Stimulated activated naive CD8-positive, alpha-beta T cell treated with anti-CD3 and anti-CD28 coated beads, Interleukin-15, amount 100 ng/mL, for 72 hours (primary cell): ENCODE data around the gene C1orf174.

ENCODE experiments used
- ATAC-seq: fragments of 150-1000 bp; cut with Tn5 transposase; 2 replicates; pipeline ENCODE4 v1.10.0; 2021; ENCODE audit warnings: mild to moderate bottlenecking, moderate library complexity
- DNase-seq, 2 donors: peaks; one replicate each; pipeline ENCODE4 v3.0.0; 2021 to 2022
- H3K27ac Mint-ChIP-seq, 2 donors: one replicate each; pipeline ENCODE4 v1.8.0; 2022; ENCODE audit warnings: mild to moderate bottlenecking in 2 of 2, mixed read lengths in 2 of 2, moderate library complexity in 2 of 2
- H3K27me3 Mint-ChIP-seq: one replicate; pipeline ENCODE4 v1.8.0; 2022; ENCODE audit warnings: mixed read lengths
- H3K4me1 Mint-ChIP-seq: one replicate; pipeline ENCODE4 v1.8.0; 2022; ENCODE audit warnings: mild to moderate bottlenecking, mixed read lengths
- H3K4me3 Mint-ChIP-seq, 2 donors: one replicate each; pipeline ENCODE4 v1.8.0; 2022; ENCODE audit warnings: mild to moderate bottlenecking in 2 of 2, mixed read lengths in 2 of 2, moderate library complexity in 1 of 2
- H3K9me3 Mint-ChIP-seq, 2 donors: one replicate each; pipeline ENCODE4 v1.8.0; 2022; ENCODE audit warnings: mixed read lengths in 2 of 2

C1orf174 gene

DNA sequence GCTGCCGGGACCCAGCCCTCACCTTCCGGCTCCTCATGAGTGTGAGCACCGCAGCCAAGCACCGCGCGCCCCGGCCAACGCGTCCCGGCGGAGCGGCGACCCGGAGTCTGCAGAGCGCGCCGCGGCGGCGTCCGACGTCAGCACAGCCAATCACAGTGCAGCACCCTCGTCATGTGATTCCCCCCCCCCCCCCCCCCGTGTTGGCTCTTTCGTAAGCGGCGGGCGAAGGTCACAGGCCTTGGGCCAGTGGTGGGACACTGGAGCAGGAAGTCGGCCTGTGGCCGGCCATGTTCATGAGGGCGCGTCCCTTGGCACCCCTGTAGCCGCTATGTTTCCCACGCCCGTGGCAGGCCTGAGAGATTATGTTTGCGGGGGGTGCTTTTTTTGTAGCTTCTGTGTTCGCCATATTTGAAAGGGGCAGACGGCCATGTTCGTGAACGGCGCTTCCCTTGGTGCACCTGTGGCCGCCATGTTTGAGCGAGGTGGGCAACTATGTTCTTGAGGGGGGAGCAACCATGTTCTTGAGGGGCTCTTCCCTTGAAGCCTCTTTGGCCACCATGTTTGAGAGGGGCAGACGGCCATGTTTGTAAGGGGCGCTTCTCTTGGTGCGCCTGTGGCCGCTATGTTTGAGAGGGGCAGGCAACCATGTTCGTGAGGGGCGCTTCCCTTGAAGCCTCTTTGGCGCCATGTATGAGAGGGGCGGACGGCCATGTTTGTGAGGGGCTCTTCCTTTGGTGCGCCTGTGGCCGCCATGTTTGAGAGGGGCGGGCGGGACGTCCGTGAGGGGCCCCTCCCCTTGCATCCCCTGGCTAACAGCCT lies at the start of gene C1orf174:
C1orf174 (minus strand) TSS at position 123 of the 819 bp plus-strand sequence; CDS start at position 37, 86 bp downstream.
- peaks cover 69% of the 10 kb centered on the region for H3K4me1 Mint-ChIP-seq
- peak within 1 kb of the TSS; percentile 98 to 99 for H3K27ac Mint-ChIP-seq
- peak; percentile 93 to 96 for DNase-seq
- H3K27me3 Mint-ChIP-seq = no peaks in the 10 kb centered on the region
- ATAC-seq = peak; percentile 86
- H3K9me3 Mint-ChIP-seq = peaks cover 5 to 13% of the 10 kb centered on the region in 2 donors
- H3K4me3 Mint-ChIP-seq = peak within 1 kb of the TSS; percentile 91 to 98

GRCh38 chr1:3948344-3948743 lies 48.3 kb upstream of the C1orf174 start:
- no peak for DNase-seq
- Mint-ChIP-seq H3K4me1 (no peaks in the 10 kb centered on the region), H3K9me3 (peaks cover 0 to 8% of the 10 kb centered on the region in 2 donors), H3K27ac (no peak overlapping the region), H3K4me3 (no peak overlapping the region), H3K27me3 (peaks cover 29% of the 10 kb centered on the region)
- ATAC-seq = no peak

DNA sequence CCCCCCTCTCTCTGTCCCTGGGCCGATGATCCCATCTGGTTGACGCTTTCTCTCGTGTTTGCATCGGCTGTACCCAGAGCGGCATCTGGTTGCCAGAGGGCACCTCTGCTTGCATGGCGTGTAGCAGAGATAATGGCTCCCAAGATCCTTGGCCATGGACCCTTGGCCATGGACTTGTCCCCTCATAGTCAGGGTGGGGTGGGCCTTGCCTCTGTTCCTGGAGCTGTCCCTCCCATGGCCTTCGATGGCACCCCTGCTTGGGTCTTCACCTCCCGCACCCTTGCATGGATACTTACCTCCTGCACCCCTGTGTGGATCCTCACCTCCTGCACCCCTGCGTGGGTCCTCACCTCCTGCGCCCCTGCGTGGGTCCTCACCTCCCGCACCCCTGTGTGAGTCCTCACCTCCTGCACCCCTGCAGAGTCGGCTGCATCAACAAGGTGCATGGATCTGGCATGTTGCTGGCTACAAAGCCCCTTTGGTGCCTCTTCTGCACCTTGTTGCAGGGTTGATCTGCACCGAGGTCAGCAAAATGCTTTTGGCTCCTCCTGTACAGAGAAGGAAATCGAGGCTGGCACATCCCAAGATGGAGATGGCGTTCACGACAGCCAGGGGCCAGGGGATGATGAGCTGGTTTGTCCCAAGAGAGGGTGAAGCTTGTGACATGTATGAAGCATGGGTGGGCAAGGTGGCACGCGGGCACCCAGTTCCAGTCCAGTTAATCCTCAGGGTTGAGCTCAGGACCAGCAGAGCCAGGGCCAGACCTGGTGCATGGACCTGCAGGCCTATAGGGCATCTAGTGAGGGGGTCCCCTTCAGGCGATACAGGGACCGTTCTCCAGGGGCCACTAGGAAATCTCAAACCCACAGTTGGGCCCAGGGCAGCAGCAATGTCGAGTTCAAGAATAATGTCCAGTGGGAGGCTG lies 46.1 kb upstream of the C1orf174 start:
- ATAC-seq (no peak), DNase-seq (no peak)
- Mint-ChIP-seq H3K4me3 (no peak overlapping the region), H3K27ac (peak overlapping the region in 1 of 2 donors; percentile 64), H3K9me3 (peaks cover 0 to 8% of the 10 kb centered on the region in 2 donors), H3K4me1 (no peaks in the 10 kb centered on the region), H3K27me3 (peaks cover 25% of the 10 kb centered on the region)

DNA sequence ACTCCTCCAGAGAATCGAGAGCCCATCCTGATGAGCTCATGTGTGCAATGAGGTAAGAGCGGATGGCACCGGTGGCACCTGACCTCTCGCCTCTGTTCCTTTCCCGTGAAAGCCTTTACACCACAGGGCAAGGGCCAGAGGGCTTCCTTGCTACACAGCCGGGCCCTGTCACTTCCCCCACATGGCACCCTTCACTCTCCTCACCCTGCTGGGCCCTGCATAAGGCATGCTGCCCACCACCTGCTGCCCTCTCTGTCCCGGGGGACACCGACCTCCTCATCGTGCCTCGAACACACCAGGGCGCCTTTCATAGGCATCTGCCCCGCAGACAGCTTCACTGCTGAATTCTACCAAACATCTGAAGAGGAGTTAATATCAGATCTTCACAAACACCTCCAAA lies 45.1 kb upstream of the C1orf174 start:
- ATAC-seq (no peak), DNase-seq (no peak)
- no peaks in the 10 kb centered on the region for H3K4me1 Mint-ChIP-seq
- H3K27ac Mint-ChIP-seq = no peak overlapping the region
- H3K4me3 Mint-ChIP-seq = no peak overlapping the region
- H3K27me3 Mint-ChIP-seq = peaks cover 25% of the 10 kb centered on the region
- H3K9me3 Mint-ChIP-seq = peaks cover 0 to 3% of the 10 kb centered on the region in 2 donors

GRCh38 chr1:3944578-3945125 lies 44.6 kb upstream of the C1orf174 start:
- DNase-seq (no peak), ATAC-seq (no peak)
- H3K4me3 Mint-ChIP-seq = no peak overlapping the region
- no peaks in the 10 kb centered on the region for H3K9me3 Mint-ChIP-seq
- H3K27ac Mint-ChIP-seq = no peak overlapping the region
- H3K4me1 Mint-ChIP-seq = no peaks in the 10 kb centered on the region
- peaks cover 25% of the 10 kb centered on the region for H3K27me3 Mint-ChIP-seq

DNA sequence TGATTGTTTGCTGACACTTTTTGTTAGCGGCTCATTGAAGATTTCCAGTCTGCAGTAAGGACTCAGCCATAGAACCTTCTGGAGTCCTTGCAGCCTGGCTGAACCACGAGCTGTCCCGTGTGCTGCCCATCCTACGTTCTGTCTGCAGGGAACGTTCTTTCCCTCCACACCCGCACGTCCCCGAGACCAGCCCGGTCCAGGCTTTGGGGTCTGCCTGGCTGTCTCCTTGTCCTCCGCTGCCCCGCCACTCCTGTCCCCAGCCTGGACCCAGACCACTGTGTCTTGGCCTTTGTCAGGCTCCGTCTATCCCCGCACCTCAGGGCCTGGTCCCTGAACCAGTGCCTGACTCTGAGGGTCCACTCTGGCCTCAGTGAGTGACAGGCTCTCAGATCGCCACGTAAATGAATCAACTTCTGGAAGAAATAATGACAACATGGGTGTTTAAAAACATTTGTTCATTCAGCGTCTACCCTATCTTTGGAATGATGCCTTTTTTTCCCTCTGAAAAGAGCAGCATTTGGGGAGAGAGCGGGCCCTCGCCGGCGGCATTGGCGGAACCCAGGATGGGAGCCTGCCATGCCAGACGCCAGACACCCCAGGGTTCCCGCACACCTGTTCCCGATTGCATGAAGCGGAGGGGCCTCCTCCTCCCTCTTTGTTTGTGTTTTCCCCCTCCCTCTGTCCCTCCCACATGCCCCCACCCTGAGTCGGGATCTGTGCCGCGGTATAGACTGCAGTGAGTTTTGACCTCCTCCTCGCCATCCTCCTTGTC lies 43.9 kb upstream of the C1orf174 start:
- no peaks in the 10 kb centered on the region for H3K4me1 Mint-ChIP-seq
- H3K27ac Mint-ChIP-seq = no peak overlapping the region
- H3K4me3 Mint-ChIP-seq = no peak overlapping the region
- DNase-seq (no peak), ATAC-seq (no peak)
- peaks cover 0 to 3% of the 10 kb centered on the region in 2 donors for H3K9me3 Mint-ChIP-seq
- peaks cover 25% of the 10 kb centered on the region for H3K27me3 Mint-ChIP-seq

DNA sequence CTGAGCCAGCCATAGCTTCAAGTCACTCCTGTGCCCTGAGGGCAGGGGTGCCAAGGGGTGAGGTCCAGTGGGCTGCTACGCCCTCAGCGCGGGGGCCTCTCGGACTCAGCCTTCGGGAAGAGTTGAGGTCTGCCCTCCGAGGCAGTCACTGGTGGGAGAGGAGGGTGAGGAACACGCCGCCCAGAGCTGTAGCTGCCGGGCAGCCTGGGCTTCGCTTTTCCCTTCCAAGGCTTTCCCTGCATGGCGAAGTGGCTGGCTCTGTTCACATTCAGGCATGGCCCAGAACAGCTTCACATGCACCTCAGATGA lies 43.0 kb upstream of the C1orf174 start:
- no peak for ATAC-seq
- no peak for DNase-seq
- H3K27me3 Mint-ChIP-seq = peaks cover 30% of the 10 kb centered on the region
- no peaks in the 10 kb centered on the region for H3K4me1 Mint-ChIP-seq
- H3K9me3 Mint-ChIP-seq = peaks cover 6 to 9% of the 10 kb centered on the region in 2 donors
- no peak overlapping the region for H3K4me3 Mint-ChIP-seq
- no peak overlapping the region for H3K27ac Mint-ChIP-seq

DNA sequence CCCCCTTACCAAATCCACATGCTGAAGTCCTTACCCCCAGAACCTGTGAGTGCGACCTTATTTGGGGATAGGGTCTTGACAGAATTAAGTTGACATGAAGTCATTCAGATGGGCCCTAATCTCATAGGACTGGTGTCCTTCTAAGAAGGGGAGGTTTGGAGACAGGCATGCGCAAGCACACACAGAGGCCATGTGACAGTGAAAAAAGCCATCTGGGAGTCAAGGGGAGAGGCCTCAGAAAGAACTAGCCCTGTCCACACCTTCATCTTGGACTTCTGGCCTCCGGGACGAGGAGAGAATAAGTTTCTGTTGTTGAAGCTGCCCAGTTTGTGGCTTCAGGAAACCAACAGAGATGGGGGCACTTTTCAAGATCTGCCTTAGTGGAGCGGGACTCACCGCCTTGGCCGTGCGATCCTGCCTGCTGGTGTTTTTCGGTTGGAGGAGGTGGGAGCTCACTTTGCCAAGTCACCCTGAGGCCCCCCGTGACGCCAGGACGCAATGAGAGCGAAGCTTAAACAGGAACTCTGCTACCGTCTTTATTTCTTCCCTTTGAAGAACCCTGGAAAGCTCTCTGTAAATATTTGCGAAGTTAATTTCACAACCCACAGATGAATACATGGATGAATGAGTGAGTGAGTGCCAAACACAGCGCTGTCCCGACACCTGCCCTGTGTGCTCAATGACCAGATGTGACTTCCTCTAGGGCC lies 42.5 kb upstream of the C1orf174 start:
- no peak for DNase-seq
- peaks cover 8 to 11% of the 10 kb centered on the region in 2 donors for H3K9me3 Mint-ChIP-seq
- ATAC-seq = no peak
- no peak overlapping the region for H3K4me3 Mint-ChIP-seq
- H3K4me1 Mint-ChIP-seq = no peaks in the 10 kb centered on the region
- no peak overlapping the region for H3K27ac Mint-ChIP-seq
- peaks cover 25% of the 10 kb centered on the region for H3K27me3 Mint-ChIP-seq

- H3K27ac Mint-ChIP-seq = no peak overlapping the region
- no peaks in the 10 kb centered on the region for H3K4me1 Mint-ChIP-seq
- peaks cover 14% of the 10 kb centered on the region for H3K27me3 Mint-ChIP-seq
- no peak for ATAC-seq
- H3K9me3 Mint-ChIP-seq = peaks cover 8 to 11% of the 10 kb centered on the region in 2 donors
- no peak for DNase-seq
- no peak overlapping the region for H3K4me3 Mint-ChIP-seq
These were observed 40.8 kb upstream of the C1orf174 start for GRCh38 chr1:3940754-3941345.

DNA sequence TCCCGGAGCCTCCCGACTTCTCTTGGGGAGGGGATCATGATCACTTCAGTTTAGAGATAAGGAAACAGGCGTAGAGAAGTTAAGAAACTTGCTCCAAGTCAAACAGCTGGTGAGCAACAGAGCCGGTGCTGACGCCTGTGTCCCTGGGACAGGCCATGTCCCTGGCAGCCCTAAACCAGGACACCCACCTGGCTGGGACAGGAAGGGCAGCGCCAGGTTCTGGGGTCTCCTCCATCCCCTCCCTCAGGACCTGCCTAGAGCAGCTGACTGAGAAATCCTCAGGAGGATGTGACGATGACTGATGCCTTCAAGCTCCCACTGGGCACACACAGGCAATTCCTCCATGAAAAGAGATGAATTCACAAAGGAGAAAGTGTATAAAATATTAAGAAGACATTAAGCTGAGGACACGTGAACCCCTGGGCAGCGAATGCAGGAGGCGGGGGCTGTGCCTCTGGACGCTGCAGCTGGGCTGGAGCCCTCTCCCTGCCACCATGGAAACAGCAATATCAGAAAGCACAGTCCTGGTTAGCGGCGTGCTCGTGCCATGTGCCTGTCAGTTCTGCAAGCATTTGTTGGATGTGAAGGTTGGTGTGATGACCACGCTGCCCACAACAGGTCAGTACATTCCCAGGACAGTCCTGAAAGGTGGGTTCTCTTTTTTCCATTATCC lies 40.1 kb upstream of the C1orf174 start:
- H3K4me3 Mint-ChIP-seq = no peak overlapping the region
- H3K4me1 Mint-ChIP-seq = no peaks in the 10 kb centered on the region

GRCh38 chr1:3939242-3940080 lies 39.4 kb upstream of the C1orf174 start:
- Mint-ChIP-seq H3K9me3 (peaks cover 8 to 11% of the 10 kb centered on the region in 2 donors), H3K4me3 (no peak overlapping the region), H3K27me3 (peaks cover 6% of the 10 kb centered on the region), H3K4me1 (no peaks in the 10 kb centered on the region), H3K27ac (no peak overlapping the region)
- ATAC-seq = no peak
- no peak for DNase-seq

More for the DNA sequence above, 40.1 kb upstream of the C1orf174 start:
- Mint-ChIP-seq H3K27me3 (peaks cover 8% of the 10 kb centered on the region), H3K27ac (no peak overlapping the region), H3K9me3 (peaks cover 8 to 11% of the 10 kb centered on the region in 2 donors)
- DNase-seq (no peak), ATAC-seq (no peak)

GRCh38 chr1:3932156-3932919 lies 32.3 kb upstream of the C1orf174 start:
- H3K9me3 Mint-ChIP-seq = peaks cover 16% of the 10 kb centered on the region in 2 donors
- no peaks in the 10 kb centered on the region for H3K27me3 Mint-ChIP-seq
- no peaks in the 10 kb centered on the region for H3K4me1 Mint-ChIP-seq
- no peak for DNase-seq
- H3K4me3 Mint-ChIP-seq = no peak overlapping the region
- no peak for ATAC-seq
- H3K27ac Mint-ChIP-seq = no peak overlapping the region
